ENCODE data around the gene MDC1.

MDC1 gene

GRCh38 chr6:30735668-30736314 is 18.7 kb upstream of the MDC1 start:
- FAIRE-seq: no peak
- no peak for DNase-seq (ENCODE audit: insufficient read length, low spot score)
- TF ChIP-seq CTCF (IDR thresholded peaks at IDR 0.05; ENCODE audit: insufficient read depth, missing control alignments): no peak

GRCh38 chr6:30732237-30732943 is 15.3 kb upstream of the MDC1 start:
- DNase-seq (ENCODE audit: insufficient read length, low spot score): no peak
- no peak for FAIRE-seq
- no peak for TF ChIP-seq CTCF (IDR thresholded peaks at IDR 0.05; ENCODE audit: insufficient read depth, missing control alignments)

- no peak for FAIRE-seq
- peak; percentile 40 for TF ChIP-seq CTCF (IDR thresholded peaks at IDR 0.05; ENCODE audit: insufficient read depth, missing control alignments)
- peak; percentile 69 for DNase-seq (ENCODE audit: insufficient read length, low spot score)
Measured at GRCh38 chr6:30730601-30731435, 13.7 kb upstream of the MDC1 start.

DNA sequence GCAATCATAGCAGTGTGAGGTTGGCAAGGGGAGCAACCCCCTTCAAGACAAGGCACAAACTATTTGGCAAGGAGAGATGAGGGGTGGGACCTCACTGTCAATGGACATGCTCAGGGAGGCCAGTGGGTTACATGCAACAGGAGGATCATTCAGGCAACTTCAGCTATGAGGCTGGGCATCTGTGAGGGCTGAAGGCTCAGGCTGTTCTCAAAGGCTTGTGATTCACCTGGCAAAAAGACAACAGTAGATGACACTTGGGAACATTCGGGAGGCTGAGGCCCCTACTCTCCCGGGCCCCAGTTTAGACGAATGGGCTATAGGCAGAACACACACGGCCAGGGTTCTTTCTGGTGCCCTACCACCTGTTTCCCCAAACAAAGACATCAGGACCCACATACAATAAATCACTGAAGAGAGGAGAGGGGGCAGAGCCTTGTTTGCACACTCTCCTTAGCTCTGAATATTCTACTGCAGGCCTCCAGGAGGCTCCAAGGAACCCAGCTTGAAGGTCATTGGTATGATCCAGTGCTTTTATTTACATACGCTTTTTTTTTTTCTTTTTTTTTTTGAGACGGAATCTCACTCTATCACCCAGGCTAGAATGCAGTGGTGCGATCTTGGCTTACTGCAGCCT is 11.0 kb upstream of the MDC1 start:
- DNase-seq (ENCODE audit: insufficient read length, low spot score): no peak
- FAIRE-seq: no peak
- TF ChIP-seq CTCF (IDR thresholded peaks at IDR 0.05; ENCODE audit: insufficient read depth, missing control alignments): peak; percentile 3

- no peak for TF ChIP-seq CTCF (IDR thresholded peaks at IDR 0.05; ENCODE audit: insufficient read depth, missing control alignments)
- FAIRE-seq: no peak
Measured at GRCh38 chr6:30726506-30727413, 9.7 kb upstream of the MDC1 start.

More at GRCh38 chr6:30726506-30727413, 9.7 kb upstream of the MDC1 start:
- DNase-seq (ENCODE audit: insufficient read length, low spot score): no peak

Data from D721Med (cell line).